ENCODE results near the gene CHPF2. TPM values are rescaled to one million over a fixed set of nuclear protein-coding genes. Genes with fewer than 3 reads are reported as not detected.

Gene CHPF2
- total and polyA plus RNA-seq, 2 experiments from 2014 or later: 4.8 to 26.1 TPM

- TF ChIP-seq REST (IDR thresholded peaks at IDR 0.05; ENCODE audit: unreplicated experiment) (no peak), CREB1 (CRISPR knock-in tag; IDR thresholded peaks at IDR 0.05; ENCODE audit: low read depth) (no peak), JUNB (IDR thresholded peaks at IDR 0.05; ENCODE audit: unreplicated experiment) (no peak), ZNF114 (CRISPR knock-in tag; IDR thresholded peaks at IDR 0.05) (no peak)
Observed at GRCh38 chr7:151246851-151247580, 14.7 kb downstream of the CHPF2 start (continued).

- TF ChIP-seq EZH2 (IDR thresholded peaks at IDR 0.05; ENCODE audit: low read depth, unreplicated experiment): peak; percentile 74
- TF ChIP-seq REST (IDR thresholded peaks at IDR 0.05; ENCODE audit: unreplicated experiment): no peak
- TF ChIP-seq NANOG (IDR thresholded peaks at IDR 0.05; ENCODE audit: borderline replicate concordance): no peak
- H3K79me2 ChIP-seq (replicated peaks; ENCODE audit: insufficient read depth): no peaks in the 10 kb centered on the region
- ATAC-seq: no peak
- H3K27me3 Mint-ChIP-seq (ENCODE audit: insufficient read depth, low read depth, poor library complexity): peaks cover 71% of the 10 kb centered on the region
- no peaks in the 10 kb centered on the region; the same call in 2 of the 3 replicates for H3K36me3 Mint-ChIP-seq (ENCODE audit: low read depth)
- H3K4me3 ChIP-seq: peak overlapping the region; percentile 59
- peaks cover 8% of the 10 kb centered on the region for H3F3A ChIP-seq (replicated peaks; ENCODE audit: low read depth)
- peak overlapping the region; percentile 86 for H3K4me2 ChIP-seq
- peaks cover 44% of the 10 kb centered on the region for H3K4me1 ChIP-seq (ENCODE audit: insufficient read depth)
- H3K27ac Mint-ChIP-seq: no peak overlapping the region
- no peak for DNase-seq (ENCODE audit: low spot score)
- H3K4me1 Mint-ChIP-seq: peaks cover 66% of the 10 kb centered on the region
- peak overlapping the region; percentile 81 for H3K4me3 Mint-ChIP-seq
- no peaks in the 10 kb centered on the region for H4K20me1 ChIP-seq (replicated peaks; ENCODE audit: insufficient read depth)
- no peaks in the 10 kb centered on the region; the same call in 2 of the 3 replicates for H3K9me3 Mint-ChIP-seq
- 0 out of 2 replicates have a peak overlapping the region, but pooled peaks have one; percentile 83 for H2AFZ ChIP-seq
- peaks cover 81% of the 10 kb centered on the region for H3K27me3 ChIP-seq (ENCODE audit: insufficient read depth)
- no peaks in the 10 kb centered on the region for H3K36me3 ChIP-seq (ENCODE audit: insufficient read depth)
- H3K27ac ChIP-seq (ENCODE audit: low read depth): no peak overlapping the region
- no peaks in the 10 kb centered on the region for H3K9me2 ChIP-seq (ENCODE audit: insufficient read depth)
Observed at GRCh38 chr7:151247611-151248345, 15.5 kb downstream of the CHPF2 start.

Data from GM23338 (cell line).